NOMO-1 treated with dmso at 0.1 percent for 144 hours (cell line): ENCODE results near the gene PRMT2.
A peak's percentile ranks its signal among the peaks of the same experiment; 100 is the strongest.

Experiments
- DNase-seq: peaks from one replicate; lab custom pipeline; 2025; ENCODE audit not compliant: unreplicated experiment; lab: John Stamatoyannopoulos, UW

The PRMT2 gene

DNA sequence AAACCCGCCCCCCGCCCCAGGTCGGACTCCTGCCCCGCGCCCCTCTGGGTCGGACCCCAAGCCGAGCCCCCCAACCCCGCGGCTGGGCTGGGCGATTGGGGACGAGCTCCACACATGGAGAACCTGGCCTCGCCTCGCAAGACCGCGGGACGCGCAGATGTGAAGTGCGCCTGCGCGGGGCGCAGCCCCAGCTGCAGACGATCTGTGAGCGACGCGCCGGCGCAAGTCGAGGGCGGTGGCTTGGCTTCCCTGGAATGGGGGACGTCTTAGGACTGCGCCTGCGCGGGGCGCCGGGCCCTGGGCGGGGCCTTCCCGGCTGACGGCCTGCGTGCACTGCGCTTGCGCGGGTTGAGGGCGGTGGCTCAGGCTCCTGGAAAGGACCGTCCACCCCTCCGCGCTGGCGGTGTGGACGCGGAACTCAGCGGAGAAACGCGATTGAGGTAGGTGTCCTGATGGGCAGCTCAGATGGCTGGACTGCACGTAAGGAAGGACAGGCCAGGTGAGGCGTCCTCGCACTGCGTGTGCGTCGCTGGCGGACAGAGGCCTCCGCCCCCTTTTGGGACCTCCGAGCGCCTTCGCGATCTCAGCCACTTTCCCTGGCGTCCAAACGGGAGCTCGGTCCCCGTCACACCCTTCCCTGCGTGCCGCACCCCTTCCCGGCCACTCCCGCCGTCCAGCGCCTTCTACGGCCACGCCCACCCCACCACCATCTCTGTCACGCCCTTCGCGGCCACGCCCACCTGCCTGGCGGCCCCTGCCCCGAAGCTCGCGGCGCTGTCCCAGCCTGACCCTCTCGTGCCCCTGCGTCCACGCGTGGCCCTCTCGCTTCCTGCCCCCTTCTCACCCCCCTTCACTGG lies at the start of gene PRMT2:
TSS of gene PRMT2 (plus strand) at position 351 of the 857 bp plus-strand sequence. CDS start 1,278 bp downstream, outside the sequence.
- peak; percentile 97 for DNase-seq

DNA sequence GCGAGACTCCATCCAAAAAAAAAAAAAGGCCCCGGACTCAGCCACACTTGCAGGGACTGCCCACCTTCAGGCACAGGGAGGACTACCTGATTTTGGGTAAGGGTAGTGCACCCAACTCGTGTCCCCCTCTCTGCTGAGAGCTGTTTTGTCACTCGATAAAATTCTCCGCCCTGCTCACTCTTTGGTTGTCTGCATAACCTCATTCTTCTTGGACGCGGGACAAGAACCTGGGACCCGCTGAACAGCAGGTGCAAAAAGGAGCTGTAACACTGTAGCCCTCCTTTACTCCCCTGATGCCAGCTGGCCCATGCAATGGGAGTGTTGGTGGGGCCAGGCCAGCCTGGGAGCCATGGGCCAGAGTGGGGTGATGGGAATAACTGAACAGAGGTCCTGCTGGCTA lies 41.2 kb upstream of the PRMT2 start:
- DNase-seq: no peak

DNA sequence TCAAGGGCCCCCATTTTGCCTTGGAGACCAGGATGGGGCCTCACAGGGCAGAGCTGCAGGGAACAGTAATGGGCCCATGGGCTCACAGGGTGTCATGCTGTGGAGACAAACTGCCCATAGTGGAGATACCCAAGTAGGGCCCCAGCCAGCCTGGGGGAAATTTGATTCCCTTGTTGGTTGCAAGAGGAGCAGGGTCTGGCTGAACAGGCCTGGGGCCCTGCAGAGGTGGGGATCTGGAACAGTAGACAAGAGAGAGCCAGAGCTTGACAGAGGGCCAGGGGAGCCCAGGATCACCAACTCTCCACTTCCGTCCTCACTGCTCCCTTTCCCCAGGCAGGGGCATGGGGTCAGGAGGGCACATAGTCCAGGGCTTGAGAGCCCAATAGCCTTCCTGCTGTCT lies 39.3 kb upstream of the PRMT2 start:
- DNase-seq: no peak

DNA sequence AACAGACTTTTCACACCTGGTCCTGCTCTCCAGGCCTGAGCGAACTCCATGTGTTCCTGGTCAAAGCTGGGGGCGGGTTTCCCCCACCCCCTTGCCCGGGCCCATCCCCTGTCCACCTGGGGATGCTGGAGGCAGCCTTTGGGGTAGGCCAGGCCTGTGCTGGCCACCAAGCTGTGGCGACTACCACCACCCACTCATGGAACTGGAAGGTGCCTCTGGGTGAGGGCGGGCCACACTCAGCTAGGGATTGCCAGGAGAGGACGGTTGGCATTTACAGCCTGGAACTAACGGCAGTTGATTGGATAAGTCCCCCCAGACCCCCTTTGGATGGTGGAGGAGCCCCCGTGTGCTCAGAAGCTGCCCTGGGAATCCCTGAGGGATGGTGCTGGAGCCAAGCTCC lies 38.4 kb upstream of the PRMT2 start:
- DNase-seq: no peak

DNA sequence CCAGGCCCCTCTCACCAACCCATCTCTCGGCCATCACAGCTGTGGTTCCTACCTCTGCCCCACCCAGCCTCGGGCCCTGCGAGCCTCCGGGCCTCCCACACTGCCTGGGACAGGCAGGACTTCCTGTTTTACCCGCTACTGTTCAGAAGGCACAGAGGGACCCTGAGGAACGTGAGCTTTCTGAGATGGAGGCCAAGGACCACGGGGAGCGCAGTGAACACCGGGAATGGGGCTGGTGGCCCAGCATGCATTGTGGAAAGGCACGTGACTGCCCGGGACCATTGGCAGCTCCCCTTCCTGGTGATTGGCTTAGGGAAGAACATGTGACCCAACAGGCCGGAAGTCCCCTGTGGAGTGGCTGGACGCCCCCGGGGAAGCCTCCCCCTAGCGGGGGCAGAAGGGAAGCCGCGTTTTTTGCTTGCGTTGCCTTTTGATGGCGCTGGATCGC lies 37.6 kb upstream of the PRMT2 start:
- no peak for DNase-seq

DNA sequence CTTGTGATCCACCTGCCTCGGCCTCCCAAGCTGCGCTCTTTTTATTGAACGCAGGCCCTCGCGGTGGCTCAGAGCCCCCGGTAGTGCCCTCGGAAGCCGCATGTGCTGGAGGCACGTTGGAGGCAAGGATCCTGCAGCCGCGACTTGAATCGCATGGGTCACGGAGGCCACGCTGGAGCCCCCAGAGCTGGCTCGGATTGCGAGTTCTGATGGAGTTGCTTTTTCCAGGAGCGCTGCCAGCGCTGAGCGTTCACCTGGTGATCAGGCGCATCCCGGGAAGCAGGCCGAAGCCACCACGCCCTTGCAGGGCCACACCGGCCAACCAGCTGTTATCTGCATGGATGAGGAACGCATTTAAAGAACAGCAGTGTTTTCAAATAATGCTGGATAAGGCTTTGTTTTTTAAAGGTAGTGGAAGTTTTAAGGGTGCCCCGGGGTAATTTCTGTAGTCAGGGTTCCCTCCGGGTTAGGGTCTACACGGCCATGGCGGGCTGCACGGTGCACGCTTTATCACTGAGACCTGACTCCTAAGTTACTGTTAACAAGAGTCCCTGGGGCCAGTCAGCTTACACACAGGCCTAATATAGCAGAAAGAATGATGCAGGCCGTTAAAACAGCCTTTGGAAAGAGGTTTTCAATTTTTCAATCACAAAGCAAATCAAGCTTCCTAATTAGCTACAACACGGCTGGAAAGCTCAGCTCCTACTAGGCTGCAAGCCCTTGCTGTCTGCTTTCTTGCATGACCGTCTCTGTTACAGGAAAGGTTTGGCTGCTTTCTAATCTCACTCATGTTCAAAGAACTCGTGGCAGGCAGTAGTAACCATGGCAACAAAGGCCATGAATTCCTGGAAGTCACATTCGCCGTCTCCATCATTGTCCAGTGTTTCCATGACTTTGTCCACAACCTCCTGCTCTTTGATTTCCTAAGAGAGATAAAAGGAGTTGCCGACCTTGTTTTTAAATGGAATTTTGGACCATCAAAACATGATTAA lies 36.6 kb upstream of the PRMT2 start:
- DNase-seq: no peak

DNA sequence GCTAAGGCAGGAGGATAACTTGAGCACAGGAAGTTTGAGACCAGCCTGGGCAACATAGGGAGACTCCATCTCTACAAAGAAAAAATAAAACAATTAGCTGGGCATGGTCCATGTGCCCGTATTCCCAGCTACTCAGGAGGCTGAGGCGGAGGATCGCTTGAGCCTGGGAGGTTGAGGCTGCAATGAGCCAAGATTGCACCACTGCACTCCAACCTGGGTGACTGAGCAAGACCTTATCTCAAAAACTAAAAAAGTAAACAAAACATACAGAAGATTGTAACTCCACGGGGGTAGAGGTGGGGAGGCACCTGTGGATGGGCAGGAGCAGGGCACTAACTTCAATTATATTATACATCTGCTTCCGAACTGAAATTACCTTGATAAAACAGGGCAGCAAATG lies 35.2 kb upstream of the PRMT2 start:
- DNase-seq: no peak

DNA sequence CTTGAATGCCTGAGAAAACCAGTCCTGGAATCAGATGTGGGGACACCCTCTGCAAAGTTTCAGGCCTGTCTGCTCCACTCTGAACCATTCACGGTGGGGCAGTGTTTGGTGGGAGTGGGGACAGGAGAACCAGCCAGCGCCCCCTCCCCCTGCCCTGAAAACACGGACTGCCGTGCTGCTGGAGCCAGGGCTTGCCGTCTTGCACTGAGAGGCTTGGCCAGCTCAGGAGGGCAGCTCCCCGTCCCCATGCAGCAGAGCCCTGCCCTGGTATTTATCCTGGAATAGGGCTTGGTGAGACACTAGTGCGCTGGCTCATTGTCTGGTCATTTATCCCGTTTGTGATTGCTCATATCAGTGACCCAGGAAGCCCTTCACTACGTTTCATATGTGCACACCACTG lies 34.5 kb upstream of the PRMT2 start:
- no peak for DNase-seq

DNA sequence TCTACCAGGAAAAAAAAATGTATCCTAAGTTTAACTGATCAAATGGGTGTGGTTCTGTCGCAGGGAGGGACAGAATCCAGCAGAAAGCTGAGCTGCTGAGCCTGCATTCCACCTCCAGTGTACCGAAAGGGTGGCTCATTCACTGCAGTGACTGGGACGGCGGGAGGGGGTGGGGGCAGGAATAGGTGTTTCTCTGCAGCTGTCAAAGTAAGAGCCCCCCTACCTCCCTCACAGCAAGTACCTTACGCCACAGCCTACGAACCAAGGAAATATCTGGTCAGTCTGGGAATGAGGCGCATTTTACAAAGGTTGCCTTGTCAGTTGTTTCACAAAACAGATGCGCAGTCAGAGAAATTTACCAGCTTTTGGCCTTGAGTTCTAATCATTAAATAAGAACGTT lies 32.2 kb upstream of the PRMT2 start:
- no peak for DNase-seq

DNA sequence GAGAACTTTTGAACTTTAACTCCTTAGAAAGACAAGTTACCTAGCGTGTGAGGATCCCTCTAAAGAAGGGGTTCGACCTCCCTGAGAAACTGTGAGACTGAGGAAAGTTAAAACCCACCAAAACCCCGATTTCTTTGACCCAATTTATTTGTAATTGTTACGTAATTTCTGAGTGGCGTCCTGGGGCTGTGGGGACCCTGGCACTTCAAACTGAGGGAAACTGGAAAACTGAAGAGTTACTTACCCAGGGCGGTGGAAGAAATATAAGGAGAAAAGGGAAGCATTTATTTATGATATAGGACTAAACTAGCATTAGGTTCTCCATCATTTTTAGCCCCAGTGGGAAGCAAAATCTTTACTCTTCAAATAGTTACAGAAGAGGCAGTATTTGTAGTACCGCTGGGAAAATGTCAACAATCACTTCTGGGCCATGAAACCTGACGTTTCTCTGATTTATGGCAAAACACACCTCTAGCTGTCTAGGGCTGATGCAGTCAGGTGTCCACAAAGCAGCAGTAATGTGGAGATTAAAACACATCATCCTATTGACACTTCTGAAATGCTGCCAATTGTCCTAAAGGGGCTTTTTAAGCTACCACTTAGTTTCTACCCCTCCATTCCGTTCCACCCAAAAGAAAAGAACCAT lies 31.0 kb upstream of the PRMT2 start:
- DNase-seq: no peak

DNA sequence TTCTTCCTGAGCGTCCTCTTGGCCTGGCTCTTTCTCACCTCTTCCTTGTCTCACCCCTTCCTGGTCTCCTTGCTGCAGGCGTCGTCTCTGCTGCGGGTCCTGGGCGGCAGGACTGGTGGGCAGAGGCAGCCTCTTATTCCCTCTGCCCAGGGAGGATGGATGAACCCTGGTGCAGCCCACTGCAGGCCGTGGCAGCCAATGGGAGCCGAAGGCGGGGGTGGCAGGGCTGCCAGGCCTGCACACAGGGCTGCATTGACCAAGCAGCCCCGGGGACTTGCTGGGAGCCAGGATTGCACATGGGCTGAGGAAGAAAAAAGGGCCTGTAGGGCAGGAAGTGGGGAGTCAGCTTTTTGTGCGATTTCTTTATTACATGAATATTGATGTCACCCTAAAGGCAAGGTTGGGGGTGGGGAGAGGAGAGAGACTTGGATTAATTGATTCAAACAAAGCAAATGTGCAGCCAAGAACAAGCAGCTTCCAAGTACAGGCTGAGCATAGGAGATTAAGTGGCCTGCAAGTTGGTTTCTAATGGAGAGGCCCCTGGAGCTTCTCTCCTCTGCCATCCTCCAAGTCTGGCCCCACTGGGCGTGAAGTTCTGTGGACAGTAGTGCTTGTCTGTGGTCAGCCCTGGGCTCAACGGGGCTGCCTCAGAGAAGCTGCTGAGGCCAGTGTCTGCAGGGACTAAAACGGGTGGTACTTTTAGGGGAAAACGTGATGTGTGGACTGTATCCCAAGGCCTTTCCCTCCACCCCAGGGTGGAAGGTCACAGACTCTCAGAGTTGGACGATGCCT lies 30.3 kb upstream of the PRMT2 start, which contains the start of gene S100B:
TSS of gene S100B (minus strand) at position 108 of the 792 bp plus-strand sequence. CDS start 2,667 bp downstream, outside the sequence.
- no peak for DNase-seq

DNA sequence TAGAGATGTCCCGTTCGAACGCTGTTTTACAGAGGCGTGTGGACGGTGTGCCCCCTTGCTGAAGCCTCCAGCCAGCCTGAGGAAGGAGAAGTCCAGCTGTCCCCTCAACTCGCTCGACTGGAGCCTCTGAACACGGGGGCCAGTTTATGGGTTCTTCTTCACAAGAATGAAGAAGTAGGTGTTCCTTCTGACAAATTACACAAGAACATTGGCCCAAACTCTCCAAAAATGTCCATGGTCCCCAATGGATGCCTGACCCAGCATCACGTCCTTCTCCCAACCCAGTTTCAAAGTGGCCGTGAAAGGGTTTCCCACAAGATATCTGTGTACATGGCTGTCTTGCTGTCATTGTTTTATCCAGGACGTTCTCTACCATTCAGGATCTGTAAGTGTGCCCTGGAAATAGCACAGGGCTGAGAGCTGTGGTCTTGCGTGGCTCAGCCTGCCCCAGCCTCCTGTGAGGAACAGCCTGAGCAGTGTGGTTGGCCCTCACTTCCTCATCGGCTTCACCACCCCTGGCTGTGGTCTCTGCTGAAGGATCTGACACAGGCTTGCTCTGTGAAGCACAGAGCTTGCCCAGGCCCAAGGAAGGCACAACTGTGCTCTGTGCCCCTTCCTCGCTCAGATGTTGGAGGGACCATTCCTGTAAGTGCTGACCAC lies 29.6 kb upstream of the PRMT2 start:
- DNase-seq: peak; percentile 78

DNA sequence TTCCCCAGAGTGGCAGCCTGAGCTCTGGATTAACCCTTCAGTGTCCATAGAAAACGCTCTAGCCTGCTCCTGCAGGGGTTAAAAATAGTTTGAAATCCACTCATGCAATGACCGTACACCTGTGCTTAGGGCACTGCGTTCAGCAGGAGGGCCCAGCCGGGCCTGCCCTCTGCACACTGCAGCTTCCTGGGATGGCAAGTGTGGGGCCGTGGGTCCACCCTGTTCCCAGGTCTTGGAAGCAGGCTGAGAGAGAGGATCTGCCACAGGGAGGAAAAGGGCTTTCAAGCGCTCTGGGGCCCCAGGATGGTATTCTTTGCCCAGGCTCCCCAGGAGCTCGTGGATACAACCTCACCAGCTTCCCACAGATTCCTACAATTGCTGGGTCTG lies 29.1 kb upstream of the PRMT2 start:
- DNase-seq: no peak

DNA sequence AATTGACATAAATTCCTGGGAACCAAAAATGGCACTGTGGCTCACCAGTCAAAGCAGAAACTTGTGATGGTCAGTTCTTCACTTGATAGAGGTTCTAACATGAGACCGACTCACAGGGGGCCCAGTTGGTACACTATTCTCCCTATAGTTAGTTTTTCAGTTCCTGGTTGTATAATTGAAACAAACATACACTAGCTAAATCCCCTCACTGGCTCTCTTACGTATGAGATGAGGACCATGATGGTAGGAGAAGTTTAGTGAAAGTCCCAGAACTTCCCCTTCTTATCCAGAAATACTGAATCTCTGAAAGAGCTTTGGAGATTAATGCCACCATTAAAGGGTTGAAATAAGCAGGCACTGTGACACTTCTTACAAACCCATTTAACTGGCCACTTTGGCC lies 27.8 kb upstream of the PRMT2 start:
- DNase-seq: no peak

DNA sequence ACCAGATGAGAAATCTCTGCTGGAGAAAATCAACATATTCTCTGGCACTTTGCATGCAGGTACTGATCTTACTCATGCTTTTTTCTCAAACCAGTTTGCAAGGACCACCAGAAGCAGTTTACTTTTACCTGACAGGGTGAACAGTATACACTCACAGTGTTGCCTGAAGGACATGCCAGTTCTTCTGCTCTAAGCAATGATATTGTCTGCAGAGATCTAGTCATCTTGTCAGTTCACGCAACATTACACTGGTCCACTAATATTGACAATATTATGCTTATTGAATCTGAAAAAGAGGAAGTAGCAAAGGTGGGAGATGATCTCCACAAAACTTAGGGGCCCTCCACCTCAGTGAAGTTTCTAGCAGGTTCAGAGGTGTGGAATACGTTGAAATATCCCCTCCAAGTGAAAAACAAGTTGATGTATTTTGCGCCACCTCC lies 26.8 kb upstream of the PRMT2 start:
- DNase-seq: no peak

DNA sequence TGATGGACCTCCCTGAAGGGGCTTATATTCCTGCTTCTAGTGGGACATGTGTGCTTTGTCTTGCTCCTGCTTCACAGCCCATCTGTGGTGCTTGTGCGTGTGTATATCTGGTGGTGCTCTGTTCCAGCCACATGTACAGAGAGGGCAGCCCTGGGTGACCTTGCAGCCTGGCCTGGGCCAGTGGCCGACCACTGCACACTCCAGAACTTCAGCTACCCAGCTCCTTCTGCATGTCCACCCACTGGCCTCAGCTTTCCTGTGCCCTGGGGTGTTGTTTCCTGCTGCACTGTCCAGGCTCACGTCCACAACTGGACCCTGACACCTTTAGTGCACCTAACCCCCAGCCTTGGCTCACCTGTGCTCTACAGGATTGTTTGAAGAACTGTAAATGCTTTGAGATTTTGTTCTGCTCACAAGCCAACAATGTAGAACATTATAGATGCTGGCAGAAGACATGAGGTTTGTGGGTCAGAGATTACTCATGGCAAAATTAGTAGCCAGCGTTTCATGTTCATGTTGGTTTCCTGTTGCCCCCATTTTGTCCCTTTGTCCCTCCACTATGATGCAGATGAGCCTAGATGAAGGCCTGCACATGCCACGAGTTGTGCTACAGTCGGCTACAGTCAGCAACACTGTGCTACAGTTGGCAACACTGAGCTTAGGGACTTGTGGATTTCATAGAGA lies 25.3 kb upstream of the PRMT2 start:
- DNase-seq: no peak

DNA sequence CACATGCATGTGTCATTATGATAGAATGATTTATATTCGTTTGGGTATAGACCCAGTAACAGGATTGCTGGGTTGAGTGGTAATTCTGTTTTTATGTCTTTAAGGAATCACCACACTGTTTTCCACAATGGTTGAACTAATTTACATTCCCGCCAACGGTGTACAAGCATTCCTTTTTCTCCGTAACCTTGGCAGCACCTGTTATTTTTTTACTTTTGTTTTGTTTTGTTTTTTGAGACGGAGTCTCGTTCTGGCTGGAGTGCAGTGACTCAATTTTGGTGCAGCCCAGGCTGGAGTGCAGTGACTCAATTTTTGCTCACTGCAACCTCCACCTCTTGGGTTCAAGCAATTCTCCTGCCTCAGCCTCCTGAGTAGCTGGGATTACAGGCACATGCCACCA lies 22.1 kb upstream of the PRMT2 start:
- DNase-seq: no peak

DNA sequence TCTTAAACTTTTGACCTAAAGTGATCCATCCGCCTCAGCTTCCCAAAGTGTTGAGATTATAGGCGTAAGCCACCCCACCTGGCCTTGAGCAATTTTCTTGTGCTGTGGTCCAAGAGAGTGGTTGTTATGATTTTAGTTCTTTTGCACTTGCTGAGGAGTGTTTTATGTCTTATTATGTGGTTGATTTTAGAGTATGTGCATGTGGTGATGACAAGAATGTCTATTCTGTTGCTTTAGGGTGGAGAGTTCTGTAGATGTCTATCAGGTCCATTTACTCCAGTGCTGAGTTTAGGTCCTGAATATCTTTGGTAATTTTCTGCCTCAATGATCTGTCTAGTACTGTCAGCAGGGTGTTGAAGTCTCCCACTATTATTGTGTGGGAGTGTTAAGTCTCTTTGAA lies 19.4 kb upstream of the PRMT2 start:
- no peak for DNase-seq

DNA sequence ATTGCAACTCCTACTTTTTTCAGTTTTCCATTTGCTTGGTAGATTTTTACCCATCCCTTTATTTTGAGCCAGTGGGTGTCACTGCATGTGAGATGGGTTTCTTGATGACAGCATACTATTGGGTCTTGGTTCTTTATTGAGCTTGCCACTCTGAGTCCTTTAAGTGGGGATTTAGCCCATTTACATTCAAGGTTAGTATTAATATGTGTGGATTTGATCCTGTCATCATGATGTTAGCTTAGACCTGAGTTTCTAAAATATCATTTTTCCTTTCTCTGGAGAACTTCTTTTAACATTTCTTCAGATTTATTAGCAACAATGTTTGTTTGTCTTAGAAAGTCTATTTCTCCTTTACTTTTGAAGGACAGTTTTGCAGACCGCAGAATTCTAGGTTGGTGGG lies 18.8 kb upstream of the PRMT2 start:
- no peak for DNase-seq
